Tibial artery (tissue), 4 donors: ENCODE data around the gene MCF2L.

Source experiments
- DNase-seq, 2 donors: peaks; one replicate each; pipeline ENCODE4 v3.0.0-alpha.2; 2019
- H3K27ac ChIP-seq, 2 donors: fragments of 200-600 bp; sonication (generic) in 1 of 2; 1 replicate in 1 of 2; 2 replicates in 1 of 2; pipeline ENCODE4 v1.5.1; 2018 to 2019; ENCODE audit warnings: mild to moderate bottlenecking in 1 of 2
- H3K27me3 ChIP-seq, 2 donors: fragments of 200-600 bp; sonication (generic) in 1 of 2; one replicate each; pipeline versions ENCODE4 v1.5.1 to v1.6.0; 2016 to 2019
- H3K36me3 ChIP-seq, 3 donors: fragments of 200-600 bp; sonication (generic) in 2 of 3; one replicate each; pipeline ENCODE4 v1.5.1; 2016 to 2019; ENCODE audit warnings: mild to moderate bottlenecking in 2 of 3
- H3K4me1 ChIP-seq, 4 donors: fragments of 200-600 bp; sonication (generic) in 2 of 4; 1 replicate in 3 of 4; 2 replicates in 1 of 4; pipeline ENCODE4 v1.5.1; 2016 to 2019
- H3K4me3 ChIP-seq, 2 donors: fragments of 200-600 bp; sonication (generic) in 1 of 2; 1 replicate in 1 of 2; 2 replicates in 1 of 2; pipeline ENCODE4 v1.5.1; 2018 to 2019; ENCODE audit warnings: mild to moderate bottlenecking in 2 of 2
- H3K9me3 ChIP-seq, 3 donors: fragments of 200-600 bp; sonication (generic) in 1 of 3; one replicate each; pipeline ENCODE4 v1.5.1; 2016 to 2019
- intact Hi-C: fragments of 100-400 bp; cut with DNase I; formaldehyde crosslinking; loops from one replicate; pipeline ENCODE4 v1.15.0; 2023; ENCODE audit warnings: low total_unique reads
- TF ChIP-seq, protein P1 (sequence below), 2 experiments: fragments of 200-600 bp in 1 of 2; fragments of 450-650 bp in 1 of 2; IDR thresholded peaks; one replicate each; pipeline ENCODE4 v1.5.1; 2017 to 2019; ENCODE audit warnings: antibody characterized with exemption in 2 of 2, mild to moderate bottlenecking in 1 of 2, moderate library complexity in 1 of 2

Gene MCF2L

GRCh38 chr13:112954488-112955270 lies 14.3 kb upstream of the MCF2L start:
- Histone ChIP-seq H3K27me3 (peaks cover 0 to 54% of the 10 kb centered on the region in 2 donors), H3K4me3 (no peak overlapping the region), H3K27ac (no peak overlapping the region), H3K9me3 (no peaks in the 10 kb centered on the region), H3K4me1 (no peaks in the 10 kb centered on the region), H3K36me3 (no peaks in the 10 kb centered on the region)
- TF ChIP-seq, protein P1, sequence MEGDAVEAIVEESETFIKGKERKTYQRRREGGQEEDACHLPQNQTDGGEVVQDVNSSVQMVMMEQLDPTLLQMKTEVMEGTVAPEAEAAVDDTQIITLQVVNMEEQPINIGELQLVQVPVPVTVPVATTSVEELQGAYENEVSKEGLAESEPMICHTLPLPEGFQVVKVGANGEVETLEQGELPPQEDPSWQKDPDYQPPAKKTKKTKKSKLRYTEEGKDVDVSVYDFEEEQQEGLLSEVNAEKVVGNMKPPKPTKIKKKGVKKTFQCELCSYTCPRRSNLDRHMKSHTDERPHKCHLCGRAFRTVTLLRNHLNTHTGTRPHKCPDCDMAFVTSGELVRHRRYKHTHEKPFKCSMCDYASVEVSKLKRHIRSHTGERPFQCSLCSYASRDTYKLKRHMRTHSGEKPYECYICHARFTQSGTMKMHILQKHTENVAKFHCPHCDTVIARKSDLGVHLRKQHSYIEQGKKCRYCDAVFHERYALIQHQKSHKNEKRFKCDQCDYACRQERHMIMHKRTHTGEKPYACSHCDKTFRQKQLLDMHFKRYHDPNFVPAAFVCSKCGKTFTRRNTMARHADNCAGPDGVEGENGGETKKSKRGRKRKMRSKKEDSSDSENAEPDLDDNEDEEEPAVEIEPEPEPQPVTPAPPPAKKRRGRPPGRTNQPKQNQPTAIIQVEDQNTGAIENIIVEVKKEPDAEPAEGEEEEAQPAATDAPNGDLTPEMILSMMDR (IDR thresholded peaks at IDR 0.05): no peak
- DNase-seq: peak in 1 of 2 donors; percentile 35
- intact Hi-C loops: no loop called here

DNA sequence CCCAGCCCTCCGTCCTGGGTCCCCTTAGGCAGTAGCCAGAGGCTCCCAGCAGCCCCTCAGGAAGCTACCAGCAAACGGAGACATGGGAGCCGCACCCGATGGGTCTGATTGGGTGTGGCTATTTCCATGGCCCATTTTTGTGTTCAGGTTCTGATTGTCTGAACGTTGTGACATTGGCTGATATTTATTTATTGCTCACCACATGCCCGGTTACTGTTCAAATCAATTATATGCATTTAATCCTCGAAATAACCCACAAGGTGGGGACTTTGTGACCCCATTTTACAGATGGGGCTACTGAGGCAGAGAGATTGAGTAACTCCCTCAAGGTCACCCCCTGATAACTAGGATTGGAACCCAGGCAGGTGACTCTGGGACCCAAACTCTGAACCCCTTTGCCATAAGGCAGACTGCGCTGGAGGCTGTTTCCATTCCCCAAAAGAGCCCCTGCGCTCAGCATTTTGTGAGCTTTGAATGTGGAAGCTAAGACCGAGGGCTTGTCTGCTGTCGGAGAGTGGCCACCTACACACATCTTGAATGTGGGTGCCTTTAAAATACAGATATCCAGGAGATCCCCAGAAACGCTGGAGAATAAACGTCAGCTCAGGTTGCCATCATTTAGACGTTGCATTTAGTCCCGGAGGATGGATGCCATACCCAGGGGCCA lies 13.6 kb upstream of the MCF2L start:
- Histone ChIP-seq H3K4me1 (no peaks in the 10 kb centered on the region), H3K4me3 (no peak overlapping the region), H3K36me3 (no peaks in the 10 kb centered on the region), H3K27me3 (peaks cover 0 to 61% of the 10 kb centered on the region in 2 donors), H3K27ac (no peak overlapping the region), H3K9me3 (no peaks in the 10 kb centered on the region)
- peak in 1 of 2 donors; percentile 25 for DNase-seq
- intact Hi-C loops: no loop called here
- TF ChIP-seq, protein P1 (IDR thresholded peaks at IDR 0.05): no peak

- Histone ChIP-seq H3K9me3 (no peaks in the 10 kb centered on the region), H3K27me3 (peaks cover 0 to 67% of the 10 kb centered on the region in 2 donors), H3K27ac (no peak overlapping the region), H3K36me3 (no peaks in the 10 kb centered on the region), H3K4me1 (no peaks in the 10 kb centered on the region), H3K4me3 (no peak overlapping the region)
- intact Hi-C loops: no loop called here
- DNase-seq: peak in 1 of 2 donors; percentile 38
- TF ChIP-seq, protein P1 (IDR thresholded peaks at IDR 0.05): no peak
These were observed 13.1 kb upstream of the MCF2L start for GRCh38 chr13:112955956-112956355.

- Histone ChIP-seq H3K36me3 (no peaks in the 10 kb centered on the region), H3K9me3 (no peaks in the 10 kb centered on the region), H3K4me1 (no peaks in the 10 kb centered on the region), H3K4me3 (no peak overlapping the region), H3K27ac (no peak overlapping the region), H3K27me3 (peaks cover 0 to 62% of the 10 kb centered on the region in 2 donors)
- intact Hi-C loops: no loop called here
- TF ChIP-seq, protein P1 (IDR thresholded peaks at IDR 0.05): no peak
- peak in 1 of 2 donors; percentile 47 for DNase-seq
These were observed 12.3 kb upstream of the MCF2L start for GRCh38 chr13:112956571-112957294.

GRCh38 chr13:112957295-112957677 lies 11.7 kb upstream of the MCF2L start:
- DNase-seq: peak in 1 of 2 donors; percentile 19
- H3K36me3 ChIP-seq: no peaks in the 10 kb centered on the region
- no peak overlapping the region for H3K27ac ChIP-seq

More at GRCh38 chr13:112957295-112957677, 11.7 kb upstream of the MCF2L start:
- H3K4me3 ChIP-seq: no peak overlapping the region
- TF ChIP-seq, protein P1 (IDR thresholded peaks at IDR 0.05): no peak
- peaks cover 0 to 58% of the 10 kb centered on the region in 2 donors for H3K27me3 ChIP-seq
- intact Hi-C loops: no loop called here
- H3K9me3 ChIP-seq: no peaks in the 10 kb centered on the region
- H3K4me1 ChIP-seq: no peaks in the 10 kb centered on the region
